ENCODE results near the gene ADRA2B.
"Not testable (repeated sequence)": the region's sequence is repeated elsewhere in the genome, so short reads cannot be mapped to it uniquely, and the experiment has no call there.

GRCh38 chr2:96063116-96063899 lies 53.1 kb downstream of the ADRA2B start:
- TF ChIP-seq CTCF (IDR thresholded peaks at IDR 0.05; ENCODE audit: low read depth, low read length); POLR2A (IDR thresholded peaks at IDR 0.05; ENCODE audit: extremely low read depth, insufficient read length); MYC (IDR thresholded peaks at IDR 0.05; ENCODE audit: low read depth, low read length): not testable (repeated sequence)
